Suprapubic skin (tissue), 4 donors: Measurements from ENCODE around the gene TEDC1. TPM values are rescaled to one million over a fixed set of nuclear protein-coding genes. Genes with fewer than 3 reads are reported as not detected.

Source experiments
- DNase-seq, 2 donors: peaks; one replicate each; pipeline ENCODE4 v3.0.0-alpha.2; 2019; ENCODE audit warnings: low spot score in 2 of 2
- H3K27ac ChIP-seq: fragments of 200-600 bp; sonication (generic); one replicate; pipeline ENCODE4 v1.5.1; 2019
- H3K27me3 ChIP-seq: fragments of 200-600 bp; sonication (generic); one replicate; pipeline ENCODE4 v1.5.1; 2019
- H3K36me3 ChIP-seq: fragments of 200-600 bp; sonication (generic); one replicate; pipeline ENCODE4 v1.5.1; 2019
- H3K4me1 ChIP-seq: fragments of 200-600 bp; sonication (generic); one replicate; pipeline ENCODE4 v1.5.1; 2019
- H3K4me3 ChIP-seq: fragments of 200-600 bp; sonication (generic); one replicate; pipeline ENCODE4 v1.5.1; 2019; ENCODE audit warnings: mild to moderate bottlenecking
- H3K9me3 ChIP-seq: fragments of 200-600 bp; sonication (generic); one replicate; pipeline ENCODE4 v1.5.1; 2019
- EP300 ChIP-seq: sonication (generic); formaldehyde crosslinking; IDR thresholded peaks from one replicate; pipeline ENCODE4 v1.6.1; 2017; ENCODE audit warnings: antibody characterized with exemption
- POLR2A ChIP-seq, 2 donors: fragments of 450-650 bp; IDR thresholded peaks; one replicate each; pipeline ENCODE4 v1.6.1; 2017; ENCODE audit warnings: antibody characterized with exemption in 2 of 2, mild to moderate bottlenecking in 2 of 2, moderate library complexity in 2 of 2
- POLR2AphosphoS5 ChIP-seq, 3 donors: sonication (generic); formaldehyde crosslinking; IDR thresholded peaks; one replicate each; pipeline ENCODE4 v1.6.1; 2017; ENCODE audit warnings: antibody characterized with exemption in 3 of 3
- WGBS: methylation state at CpG from one replicate; pipeline ENCODE4 v1.1.5; 2018; 5-methylcytosine and 5-hydroxymethylcytosine counted together
- total RNA-seq, 4 donors: library from RNA; depleted of rRNA; stranded (reverse); fragments of >200 nt; gene quantifications; one replicate each; pipeline ENCODE4 v1.1.0, GENCODE V29; 2016
- TF ChIP-seq, protein P1 (sequence below), 2 donors: fragments of 200-600 bp in 1 of 2; fragments of 450-650 bp in 1 of 2; sonication (generic) in 1 of 2; IDR thresholded peaks; one replicate each; pipeline ENCODE4 v1.5.1; 2016 to 2019; ENCODE audit warnings: antibody characterized with exemption in 2 of 2, mild to moderate bottlenecking in 1 of 2, moderate library complexity in 1 of 2

The TEDC1 gene
- total RNA-seq, 4 donors from 2014 or later = 11.4 to 41.0 (median 14.0) TPM

DNA sequence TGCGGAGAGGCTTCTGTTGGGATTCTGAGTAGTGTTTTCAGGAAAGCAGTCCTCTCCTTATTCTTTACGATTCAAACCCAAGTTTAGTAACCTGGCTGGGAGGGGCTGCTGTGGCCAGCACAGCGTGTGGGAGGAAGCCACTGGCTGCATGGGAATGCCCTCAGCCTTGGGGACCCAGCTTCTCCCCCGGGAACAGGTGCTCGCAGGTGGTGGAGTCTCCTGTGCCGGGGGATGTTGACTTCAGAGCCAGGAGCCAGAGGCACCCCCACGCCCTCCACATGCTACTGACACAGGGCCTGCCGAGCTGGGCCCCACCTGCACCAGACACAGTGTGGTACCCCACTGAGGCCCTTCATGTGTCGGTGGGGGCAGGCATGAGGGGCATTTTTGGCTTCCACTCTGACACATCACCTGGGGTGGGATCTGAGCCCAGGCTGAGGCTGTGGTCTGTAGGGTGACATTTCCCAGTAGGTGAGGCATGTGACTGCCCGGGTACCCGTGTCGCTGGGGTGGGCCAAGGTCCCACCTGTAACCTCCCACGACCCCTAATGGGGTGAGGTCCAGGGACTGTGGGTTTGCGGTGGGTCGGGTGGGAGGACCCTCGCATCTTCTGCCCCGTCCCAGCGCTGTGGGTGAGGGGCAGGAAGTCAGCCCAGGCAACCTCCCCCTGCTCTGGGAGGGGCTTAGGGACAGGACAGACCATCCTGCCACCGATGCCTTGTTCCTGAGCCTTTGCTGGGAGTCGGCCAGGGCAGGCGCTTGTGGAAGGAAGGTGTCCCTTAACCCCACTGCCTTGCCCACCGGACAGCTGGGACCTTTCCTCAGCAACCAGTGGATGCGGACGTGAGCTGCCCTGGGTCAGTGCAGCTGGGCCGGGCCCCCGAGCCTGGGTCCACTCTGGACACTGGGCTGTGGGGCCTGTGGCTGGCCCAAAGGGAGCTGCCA is 44.9 kb upstream of the TEDC1 start:
- peaks cover 26% of the 10 kb centered on the region for H3K36me3 ChIP-seq

DNA sequence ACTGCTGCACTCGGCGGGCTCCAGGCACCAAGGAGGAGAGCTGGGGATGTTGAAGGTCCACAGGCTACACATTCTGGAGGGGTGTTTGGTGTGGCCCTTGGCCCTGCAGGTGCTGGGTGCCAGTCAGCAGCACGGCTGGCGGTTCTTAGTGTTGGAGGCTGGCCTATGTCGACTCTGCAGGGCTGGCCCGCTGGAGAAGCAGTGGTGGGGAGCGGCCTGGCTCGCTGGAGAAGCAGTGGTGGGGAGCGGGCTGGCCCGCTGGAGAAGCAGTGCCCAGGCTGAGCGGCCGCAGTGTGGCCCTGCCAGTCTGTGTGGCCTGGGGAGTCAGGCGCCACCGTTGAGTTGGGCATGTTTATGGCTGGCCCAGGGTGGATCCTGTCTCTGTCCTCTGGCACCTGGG is 44.1 kb upstream of the TEDC1 start:
- H3K27ac ChIP-seq = no peak overlapping the region
- no peaks in the 10 kb centered on the region for H3K27me3 ChIP-seq
- no peak for DNase-seq
- H3K4me3 ChIP-seq = no peak overlapping the region
- no peaks in the 10 kb centered on the region for H3K9me3 ChIP-seq
- 80% methylated on average over 12 of the region's 14 CpGs for WGBS
- peaks cover 31% of the 10 kb centered on the region for H3K36me3 ChIP-seq
- peaks cover 8% of the 10 kb centered on the region for H3K4me1 ChIP-seq
- TF ChIP-seq POLR2A (IDR thresholded peaks at IDR 0.05) (no peak), EP300 (no peak), POLR2AphosphoS5 (IDR thresholded peaks at IDR 0.05) (no peak)
- TF ChIP-seq, protein P1, sequence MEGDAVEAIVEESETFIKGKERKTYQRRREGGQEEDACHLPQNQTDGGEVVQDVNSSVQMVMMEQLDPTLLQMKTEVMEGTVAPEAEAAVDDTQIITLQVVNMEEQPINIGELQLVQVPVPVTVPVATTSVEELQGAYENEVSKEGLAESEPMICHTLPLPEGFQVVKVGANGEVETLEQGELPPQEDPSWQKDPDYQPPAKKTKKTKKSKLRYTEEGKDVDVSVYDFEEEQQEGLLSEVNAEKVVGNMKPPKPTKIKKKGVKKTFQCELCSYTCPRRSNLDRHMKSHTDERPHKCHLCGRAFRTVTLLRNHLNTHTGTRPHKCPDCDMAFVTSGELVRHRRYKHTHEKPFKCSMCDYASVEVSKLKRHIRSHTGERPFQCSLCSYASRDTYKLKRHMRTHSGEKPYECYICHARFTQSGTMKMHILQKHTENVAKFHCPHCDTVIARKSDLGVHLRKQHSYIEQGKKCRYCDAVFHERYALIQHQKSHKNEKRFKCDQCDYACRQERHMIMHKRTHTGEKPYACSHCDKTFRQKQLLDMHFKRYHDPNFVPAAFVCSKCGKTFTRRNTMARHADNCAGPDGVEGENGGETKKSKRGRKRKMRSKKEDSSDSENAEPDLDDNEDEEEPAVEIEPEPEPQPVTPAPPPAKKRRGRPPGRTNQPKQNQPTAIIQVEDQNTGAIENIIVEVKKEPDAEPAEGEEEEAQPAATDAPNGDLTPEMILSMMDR (IDR thresholded peaks at IDR 0.05) = no peak

More for the DNA sequence above, 44.9 kb upstream of the TEDC1 start:
- no peak overlapping the region for H3K4me3 ChIP-seq
- H3K27me3 ChIP-seq = no peaks in the 10 kb centered on the region
- peaks cover 8% of the 10 kb centered on the region for H3K4me1 ChIP-seq
- H3K9me3 ChIP-seq = no peaks in the 10 kb centered on the region
- no peak overlapping the region for H3K27ac ChIP-seq
- TF ChIP-seq, protein P1 (IDR thresholded peaks at IDR 0.05) = no peak
- TF ChIP-seq POLR2AphosphoS5 (IDR thresholded peaks at IDR 0.05) = no peak
- TF ChIP-seq EP300 = no peak
- no peak for TF ChIP-seq POLR2A (IDR thresholded peaks at IDR 0.05)
- no peak for DNase-seq
- 90% methylated on average over 10 of the region's 26 CpGs for WGBS

DNA sequence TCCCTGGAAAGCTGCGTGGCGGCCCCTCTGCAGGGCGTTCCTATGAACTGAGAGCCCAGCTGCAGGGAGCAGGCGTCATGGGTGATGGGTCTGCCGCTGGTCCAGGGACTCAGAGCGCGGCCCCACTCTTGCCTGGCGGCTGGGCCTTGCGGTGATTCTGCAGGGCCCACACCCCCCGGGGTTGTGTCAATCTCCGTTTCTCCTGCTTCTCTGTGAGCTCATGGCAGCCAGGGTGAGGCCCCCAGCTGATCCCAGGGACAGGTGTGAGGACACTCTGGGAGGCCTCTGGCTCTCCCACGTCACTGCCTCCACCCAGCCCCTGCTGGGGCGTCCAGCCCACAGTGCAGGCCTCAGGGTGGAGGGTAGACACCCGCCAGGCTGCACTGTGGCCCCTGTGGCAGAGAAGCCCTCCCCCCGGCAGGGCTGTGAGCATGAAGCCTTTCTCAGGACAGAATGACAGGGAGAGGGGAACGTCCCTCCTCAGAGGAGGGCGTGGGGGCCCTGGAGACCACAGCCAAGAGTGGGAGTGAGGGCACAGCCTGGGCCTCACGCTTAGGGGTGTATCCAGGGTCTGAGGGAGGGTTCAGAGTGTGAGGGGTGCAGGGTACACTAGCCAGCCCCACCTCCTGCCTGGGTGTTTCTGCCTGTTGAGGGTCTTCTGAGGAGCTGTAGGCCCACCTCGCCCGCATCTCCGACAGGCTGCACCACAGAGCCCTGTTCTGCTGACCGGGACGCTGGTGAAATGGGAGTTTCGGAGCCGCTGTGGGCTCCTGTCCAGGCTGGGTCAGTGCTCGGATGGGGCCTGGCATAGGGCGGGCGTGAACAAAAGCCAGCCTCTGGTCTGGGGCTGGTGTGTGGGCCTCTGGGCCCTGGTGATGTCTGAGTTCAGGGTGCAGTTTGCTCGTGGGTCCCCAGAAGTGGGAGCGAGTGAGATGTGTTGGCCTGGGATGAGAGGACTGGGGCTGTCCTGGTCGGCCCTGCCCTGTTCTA is 43.1 kb upstream of the TEDC1 start:
- Histone ChIP-seq H3K4me1 (peaks cover 8% of the 10 kb centered on the region), H3K27ac (no peak overlapping the region), H3K36me3 (peaks cover 33% of the 10 kb centered on the region), H3K27me3 (no peaks in the 10 kb centered on the region), H3K9me3 (no peaks in the 10 kb centered on the region), H3K4me3 (no peak overlapping the region)
- no peak for DNase-seq
- no peak for TF ChIP-seq POLR2AphosphoS5 (IDR thresholded peaks at IDR 0.05)
- TF ChIP-seq EP300 = no peak
- no peak for TF ChIP-seq POLR2A (IDR thresholded peaks at IDR 0.05)
- 89% methylated on average over 13 of the region's 31 CpGs for WGBS

DNA sequence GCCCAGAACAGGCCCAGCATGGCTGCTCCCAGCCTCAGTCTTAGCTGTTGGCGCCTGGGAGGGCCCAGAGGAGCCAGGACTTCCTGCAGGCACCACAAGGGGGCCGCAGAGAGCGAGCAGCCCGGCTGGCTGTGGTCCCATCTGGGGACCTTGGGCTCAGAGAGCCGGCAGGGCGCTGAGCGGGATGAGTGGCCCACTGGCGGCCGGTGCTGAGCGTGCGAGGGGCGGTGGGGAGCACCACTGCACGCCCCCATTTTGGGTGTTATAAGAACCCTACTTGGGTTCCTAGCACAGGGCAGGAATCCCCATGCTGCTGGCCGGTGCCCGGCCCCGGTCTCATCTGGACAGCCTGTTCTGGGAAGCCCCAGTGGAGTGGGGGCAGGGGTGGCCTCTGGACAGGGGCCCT is 42.3 kb upstream of the TEDC1 start:
- 58% methylated on average over 15 of the region's 16 CpGs for WGBS
- Histone ChIP-seq H3K4me3 (no peak overlapping the region), H3K27me3 (no peaks in the 10 kb centered on the region), H3K4me1 (peaks cover 8% of the 10 kb centered on the region), H3K9me3 (no peaks in the 10 kb centered on the region), H3K36me3 (peaks cover 40% of the 10 kb centered on the region), H3K27ac (no peak overlapping the region)
- DNase-seq = no peak
- no peak for TF ChIP-seq EP300
- TF ChIP-seq, protein P1 (IDR thresholded peaks at IDR 0.05) = peak; percentile 83 to 96

DNA sequence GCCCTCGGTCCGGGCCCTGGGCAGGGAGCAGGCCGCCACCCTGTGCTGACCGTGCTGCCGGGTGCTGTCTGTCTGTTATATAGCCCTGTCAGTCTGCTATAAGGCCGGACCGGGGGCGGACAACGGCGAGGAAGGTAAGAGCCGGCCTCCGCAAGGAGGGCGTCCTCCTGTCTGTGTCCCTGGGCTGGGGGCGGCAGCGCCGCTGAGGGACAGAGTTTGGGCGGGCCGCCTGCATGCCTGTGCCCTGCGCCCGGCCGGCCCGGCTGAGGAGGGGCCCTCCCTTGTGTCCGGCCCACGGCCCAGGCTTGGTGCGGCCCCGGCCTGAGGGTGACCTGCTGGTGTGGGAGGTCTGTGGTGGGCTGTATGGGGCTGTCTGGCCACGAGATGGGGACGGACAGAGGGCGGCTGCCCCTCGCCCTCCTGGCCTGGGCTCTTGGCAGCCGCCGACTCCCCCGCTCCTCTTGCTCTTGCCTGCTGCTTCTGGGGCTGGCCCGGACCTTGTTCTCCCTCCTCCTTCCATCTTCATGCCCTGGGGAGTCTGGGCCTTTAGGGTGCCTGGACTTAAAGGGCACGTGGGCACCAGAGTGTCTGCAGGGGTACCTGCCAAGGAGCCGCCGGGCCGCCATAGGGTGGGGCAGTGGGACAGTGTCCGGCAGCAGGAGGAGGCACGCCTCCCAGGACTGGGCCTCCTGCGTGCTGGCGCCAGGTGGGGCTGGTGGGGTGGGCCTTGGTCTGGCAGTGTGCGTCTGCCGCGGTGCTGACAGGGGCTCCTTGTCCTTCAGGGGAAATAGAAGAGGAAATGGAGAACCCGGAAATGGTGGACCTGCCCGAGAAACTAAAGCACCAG is 41.5 kb upstream of the TEDC1 start:
- Histone ChIP-seq H3K4me3 (no peak overlapping the region), H3K27me3 (no peaks in the 10 kb centered on the region), H3K27ac (no peak overlapping the region), H3K9me3 (no peaks in the 10 kb centered on the region), H3K36me3 (peaks cover 48% of the 10 kb centered on the region), H3K4me1 (peaks cover 8% of the 10 kb centered on the region)
- WGBS = 88% methylated on average over 13 of the region's 47 CpGs
- TF ChIP-seq POLR2A (IDR thresholded peaks at IDR 0.05) = no peak
- TF ChIP-seq POLR2AphosphoS5 (IDR thresholded peaks at IDR 0.05) = no peak
- TF ChIP-seq, protein P1 (IDR thresholded peaks at IDR 0.05) = no peak
- no peak for TF ChIP-seq EP300
- DNase-seq = no peak
